NCI-H146 (cell line): Measurements from ENCODE around the gene SHISA5.

Experiments
- DNase-seq: peaks from one replicate; lab custom pipeline; 2025; lab: John Stamatoyannopoulos, UW

The SHISA5 gene

GRCh38 chr3:48431224-48432029 lies 72.5 kb downstream of the SHISA5 start:
- no peak for DNase-seq

- no peak for DNase-seq
Observed at GRCh38 chr3:48430708-48431101, 73.3 kb downstream of the SHISA5 start.

- peak; percentile 90 for DNase-seq
Observed at GRCh38 chr3:48429960-48430707, 73.8 kb downstream of the SHISA5 start, which contains the start of gene PLXNB1. Gene PLXNB1, minus strand, starts transcription at chr3:48430086. Its CDS starts 5,475 bp downstream, at chr3:48424611.

- DNase-seq = peak; percentile 86
Observed at GRCh38 chr3:48429317-48429959, 74.5 kb downstream of the SHISA5 start.

GRCh38 chr3:48428572-48429316 lies 75.2 kb downstream of the SHISA5 start:
- peak; percentile 56 for DNase-seq

- no peak for DNase-seq
Observed at GRCh38 chr3:48428088-48428571, 75.8 kb downstream of the SHISA5 start.

- DNase-seq = no peak
Observed at GRCh38 chr3:48427630-48427962, 76.4 kb downstream of the SHISA5 start.

- DNase-seq = no peak
Observed at GRCh38 chr3:48426944-48427629, 76.9 kb downstream of the SHISA5 start.

GRCh38 chr3:48426401-48426909 lies 77.5 kb downstream of the SHISA5 start:
- DNase-seq = no peak

GRCh38 chr3:48425281-48425812 lies 78.6 kb downstream of the SHISA5 start:
- DNase-seq = no peak

- DNase-seq = peak; percentile 10
Observed at GRCh38 chr3:48423883-48424695, 79.9 kb downstream of the SHISA5 start.

- no peak for DNase-seq
Observed at GRCh38 chr3:48423241-48423882, 80.6 kb downstream of the SHISA5 start.

- no peak for DNase-seq
Observed at GRCh38 chr3:48422681-48423080, 81.3 kb downstream of the SHISA5 start.

- DNase-seq = no peak
Observed at GRCh38 chr3:48422272-48422671, 81.7 kb downstream of the SHISA5 start.

GRCh38 chr3:48420561-48420960 lies 83.4 kb downstream of the SHISA5 start:
- DNase-seq = no peak

GRCh38 chr3:48419597-48419996 lies 84.4 kb downstream of the SHISA5 start:
- no peak for DNase-seq

GRCh38 chr3:48419149-48419548 lies 84.8 kb downstream of the SHISA5 start:
- DNase-seq = no peak

GRCh38 chr3:48418651-48419050 lies 85.3 kb downstream of the SHISA5 start:
- no peak for DNase-seq

GRCh38 chr3:48418140-48418539 lies 85.8 kb downstream of the SHISA5 start:
- DNase-seq = no peak
